ENCODE results near the gene EXOC2.

EXOC2 gene

DNA sequence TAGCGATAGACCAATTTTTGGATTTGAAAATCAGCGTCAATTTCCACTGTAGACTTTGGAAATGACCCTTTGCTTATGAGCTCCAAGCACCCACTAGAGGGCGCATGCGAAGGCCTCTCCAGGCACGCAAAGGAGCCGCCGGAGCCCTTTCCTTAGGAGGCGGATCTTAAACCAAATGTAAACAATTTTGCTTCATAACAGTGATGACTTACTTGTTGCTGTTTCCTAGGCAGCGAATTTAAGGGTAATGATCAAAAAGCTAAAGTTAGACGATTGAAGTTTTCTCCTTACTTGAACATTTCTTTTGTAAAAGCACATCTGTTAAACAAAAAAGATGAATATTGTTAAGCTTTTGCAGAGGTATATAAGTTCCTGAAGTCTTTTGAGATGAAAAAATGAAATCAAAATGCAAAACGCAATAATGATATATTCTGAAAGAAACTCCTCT lies 29.2 kb upstream of the EXOC2 start:
- H3K9me3 ChIP-seq (ENCODE audit: control insufficient read depth, insufficient read depth, low read length), result no peaks in the 10 kb centered on the region
- H4K20me1 ChIP-seq (ENCODE audit: control insufficient read depth, insufficient read depth, low read depth, low read length), result no peaks in the 10 kb centered on the region
- H3K9me2 ChIP-seq (replicated peaks; ENCODE audit: control insufficient read depth, low read length), result no peaks in the 10 kb centered on the region
- H3K36me3 ChIP-seq (ENCODE audit: control insufficient read depth, low read length), result no peaks in the 10 kb centered on the region
- no peaks in the 10 kb centered on the region for H3K79me2 ChIP-seq (ENCODE audit: control insufficient read depth, low read length)
- TF ChIP-seq EZH2phosphoT487 (IDR thresholded peaks at IDR 0.05; ENCODE audit: borderline replicate concordance, low read length), result no peak
- TF ChIP-seq, protein P1, sequence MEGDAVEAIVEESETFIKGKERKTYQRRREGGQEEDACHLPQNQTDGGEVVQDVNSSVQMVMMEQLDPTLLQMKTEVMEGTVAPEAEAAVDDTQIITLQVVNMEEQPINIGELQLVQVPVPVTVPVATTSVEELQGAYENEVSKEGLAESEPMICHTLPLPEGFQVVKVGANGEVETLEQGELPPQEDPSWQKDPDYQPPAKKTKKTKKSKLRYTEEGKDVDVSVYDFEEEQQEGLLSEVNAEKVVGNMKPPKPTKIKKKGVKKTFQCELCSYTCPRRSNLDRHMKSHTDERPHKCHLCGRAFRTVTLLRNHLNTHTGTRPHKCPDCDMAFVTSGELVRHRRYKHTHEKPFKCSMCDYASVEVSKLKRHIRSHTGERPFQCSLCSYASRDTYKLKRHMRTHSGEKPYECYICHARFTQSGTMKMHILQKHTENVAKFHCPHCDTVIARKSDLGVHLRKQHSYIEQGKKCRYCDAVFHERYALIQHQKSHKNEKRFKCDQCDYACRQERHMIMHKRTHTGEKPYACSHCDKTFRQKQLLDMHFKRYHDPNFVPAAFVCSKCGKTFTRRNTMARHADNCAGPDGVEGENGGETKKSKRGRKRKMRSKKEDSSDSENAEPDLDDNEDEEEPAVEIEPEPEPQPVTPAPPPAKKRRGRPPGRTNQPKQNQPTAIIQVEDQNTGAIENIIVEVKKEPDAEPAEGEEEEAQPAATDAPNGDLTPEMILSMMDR (IDR thresholded peaks at IDR 0.05; ENCODE audit: low read depth, low read length, poor library complexity, severe bottlenecking), result peak; percentile 89
- H3F3A ChIP-seq (ENCODE audit: control insufficient read depth, insufficient read depth), result no peaks in the 10 kb centered on the region
- no peaks in the 10 kb centered on the region for H3K4me1 ChIP-seq (ENCODE audit: control insufficient read depth, low read length)
- peaks cover 10% of the 10 kb centered on the region; the same call in 1 of the 2 replicates for H3K27me3 ChIP-seq (ENCODE audit: control insufficient read depth, low read length)
- H3K4me2 ChIP-seq (ENCODE audit: low read length), result no peak overlapping the region
- H3K4me3 ChIP-seq (ENCODE audit: low read length), result no peak overlapping the region
- H3K27ac ChIP-seq (ENCODE audit: low read depth, low read length), result no peak overlapping the region

DNA sequence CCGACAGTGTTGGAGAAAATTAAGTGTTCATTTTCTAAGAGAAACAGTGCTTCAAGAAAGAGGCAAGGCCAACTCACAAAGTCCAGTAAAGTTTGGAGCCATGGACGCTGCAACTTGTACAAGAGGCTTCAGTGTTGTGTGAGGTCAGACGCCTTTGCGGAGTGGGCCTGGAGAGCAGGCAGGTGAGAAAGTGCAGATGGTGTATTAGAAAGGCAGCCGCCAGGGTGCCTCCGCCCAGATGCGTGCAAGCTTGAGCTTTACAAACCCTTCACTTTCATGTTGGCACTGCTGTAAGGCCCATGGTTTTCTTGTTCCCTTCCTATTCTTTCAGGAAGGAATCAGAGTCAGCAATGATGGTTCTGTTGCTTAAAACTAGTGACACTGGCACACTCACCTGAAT lies 25.4 kb upstream of the EXOC2 start:
- Histone ChIP-seq H3K4me1 (ENCODE audit: control insufficient read depth, low read length) (no peaks in the 10 kb centered on the region), H3K4me2 (ENCODE audit: low read length) (no peak overlapping the region), H4K20me1 (ENCODE audit: control insufficient read depth, insufficient read depth, low read depth, low read length) (no peaks in the 10 kb centered on the region), H3K9me2 (replicated peaks; ENCODE audit: control insufficient read depth, low read length) (no peaks in the 10 kb centered on the region), H3K79me2 (ENCODE audit: control insufficient read depth, low read length) (no peaks in the 10 kb centered on the region), H3K4me3 (ENCODE audit: low read length) (no peak overlapping the region), H3F3A (ENCODE audit: control insufficient read depth, insufficient read depth) (no peaks in the 10 kb centered on the region), H3K27ac (ENCODE audit: low read depth, low read length) (no peak overlapping the region), H3K36me3 (ENCODE audit: control insufficient read depth, low read length) (no peaks in the 10 kb centered on the region), H3K27me3 (ENCODE audit: control insufficient read depth, low read length) (peaks cover 10% of the 10 kb centered on the region; the same call in 1 of the 2 replicates), H3K9me3 (ENCODE audit: control insufficient read depth, insufficient read depth, low read length) (no peaks in the 10 kb centered on the region)
- TF ChIP-seq, protein P1 (IDR thresholded peaks at IDR 0.05; ENCODE audit: low read depth, low read length, poor library complexity, severe bottlenecking), result no peak
- TF ChIP-seq EZH2phosphoT487 (IDR thresholded peaks at IDR 0.05; ENCODE audit: borderline replicate concordance, low read length), result no peak

DNA sequence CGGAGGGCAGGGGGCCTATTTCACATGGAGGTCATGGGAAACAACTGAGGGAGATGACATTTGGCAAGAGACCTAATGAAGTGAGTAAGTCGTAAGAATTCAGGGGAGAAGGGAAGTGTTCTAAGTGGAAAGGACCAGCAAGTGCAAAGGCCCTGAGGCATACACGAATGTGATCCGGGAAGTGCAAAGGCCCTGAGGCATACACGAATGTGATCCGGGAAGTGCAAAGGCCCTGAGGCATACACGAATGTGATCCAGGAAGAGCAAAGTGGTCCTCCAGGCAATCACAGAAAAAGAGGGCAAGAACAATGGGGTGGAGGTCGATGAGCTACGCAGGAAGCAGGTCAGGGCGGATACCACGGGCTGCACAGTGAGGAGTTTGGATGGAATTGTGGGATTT lies 24.2 kb upstream of the EXOC2 start:
- TF ChIP-seq, protein P1 (IDR thresholded peaks at IDR 0.05; ENCODE audit: low read depth, low read length, poor library complexity, severe bottlenecking), result no peak
- TF ChIP-seq EZH2phosphoT487 (IDR thresholded peaks at IDR 0.05; ENCODE audit: borderline replicate concordance, low read length), result no peak

More for the DNA sequence above, 24.2 kb upstream of the EXOC2 start:
- H3K27me3 ChIP-seq (ENCODE audit: control insufficient read depth, low read length), result peaks cover under 1% of the 10 kb centered on the region; the same call in 1 of the 2 replicates
- no peak overlapping the region for H3K4me2 ChIP-seq (ENCODE audit: low read length)
- H3K9me2 ChIP-seq (replicated peaks; ENCODE audit: control insufficient read depth, low read length), result no peaks in the 10 kb centered on the region
- H3K4me3 ChIP-seq (ENCODE audit: low read length), result no peak overlapping the region
- H3K36me3 ChIP-seq (ENCODE audit: control insufficient read depth, low read length), result no peaks in the 10 kb centered on the region
- H3K79me2 ChIP-seq (ENCODE audit: control insufficient read depth, low read length), result no peaks in the 10 kb centered on the region
- H3F3A ChIP-seq (ENCODE audit: control insufficient read depth, insufficient read depth), result no peaks in the 10 kb centered on the region
- no peaks in the 10 kb centered on the region for H3K4me1 ChIP-seq (ENCODE audit: control insufficient read depth, low read length)
- no peak overlapping the region for H3K27ac ChIP-seq (ENCODE audit: low read depth, low read length)
- H4K20me1 ChIP-seq (ENCODE audit: control insufficient read depth, insufficient read depth, low read depth, low read length), result no peaks in the 10 kb centered on the region
- no peaks in the 10 kb centered on the region for H3K9me3 ChIP-seq (ENCODE audit: control insufficient read depth, insufficient read depth, low read length)

Measured in DOHH2 (cell line).